Measurements from ENCODE around the gene NKPD1.
A peak's percentile ranks its signal among the peaks of the same experiment; 100 is the strongest.

NKPD1 gene

DNA sequence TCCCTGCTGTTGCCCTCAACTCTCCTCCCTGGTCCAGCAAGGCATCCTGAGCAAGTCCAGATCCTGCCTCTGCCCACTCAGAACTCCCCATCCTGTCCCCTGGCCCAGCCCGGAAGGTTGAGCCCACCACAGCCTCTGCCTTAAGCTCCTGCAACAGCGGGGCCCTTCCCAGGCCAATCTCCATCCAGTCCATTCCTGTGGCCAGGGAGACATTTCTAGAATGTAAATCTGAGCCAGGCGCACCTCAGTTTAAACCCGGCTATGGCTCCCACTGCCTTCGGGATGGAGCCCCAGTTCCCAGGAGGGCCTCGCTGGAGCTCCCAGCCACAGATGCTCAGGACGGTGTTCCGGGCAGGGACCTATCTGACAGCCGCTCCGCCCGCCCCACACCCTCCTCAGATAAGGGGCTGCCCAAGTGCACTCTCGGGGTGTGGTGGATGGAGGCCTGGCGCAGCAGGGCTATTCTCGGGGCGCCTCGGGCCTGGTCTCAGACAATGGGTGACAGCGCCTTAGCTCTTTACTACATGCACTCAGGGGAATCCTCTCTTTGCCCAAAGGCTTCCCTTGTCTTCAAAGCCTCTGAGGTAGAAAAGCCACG lies 11.9 kb upstream of the NKPD1 start:
- no peak for DNase-seq (ENCODE audit: low read depth in 2 of 2)

DNA sequence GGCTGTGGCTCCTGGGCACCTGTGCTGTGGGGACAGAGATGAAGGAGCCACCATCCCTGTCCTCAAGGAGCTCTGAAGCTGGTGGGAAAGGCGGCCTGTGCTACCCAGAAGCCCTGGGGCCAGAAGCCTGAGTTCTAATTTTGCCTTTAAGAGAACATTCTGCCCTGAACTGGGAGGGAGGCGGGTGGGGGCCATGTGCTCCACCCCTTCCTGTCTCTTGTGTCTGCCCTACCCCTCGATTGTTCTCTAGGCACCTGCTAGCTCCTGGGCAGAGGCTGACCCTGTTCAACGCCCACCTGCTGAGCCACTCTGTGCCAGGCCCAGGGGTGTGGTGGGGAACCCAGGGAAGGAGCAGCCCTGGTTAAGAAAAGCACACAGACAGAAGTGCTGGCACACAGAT lies 11.4 kb upstream of the NKPD1 start:
- no peak for DNase-seq (ENCODE audit: low read depth in 2 of 2)

GRCh38 chr19:45171211-45171623 lies 10.4 kb upstream of the NKPD1 start:
- no peak for DNase-seq (ENCODE audit: low read depth in 2 of 2)

GRCh38 chr19:45170146-45171106 lies 9.6 kb upstream of the NKPD1 start:
- DNase-seq (ENCODE audit: low read depth in 2 of 2): no peak

DNA sequence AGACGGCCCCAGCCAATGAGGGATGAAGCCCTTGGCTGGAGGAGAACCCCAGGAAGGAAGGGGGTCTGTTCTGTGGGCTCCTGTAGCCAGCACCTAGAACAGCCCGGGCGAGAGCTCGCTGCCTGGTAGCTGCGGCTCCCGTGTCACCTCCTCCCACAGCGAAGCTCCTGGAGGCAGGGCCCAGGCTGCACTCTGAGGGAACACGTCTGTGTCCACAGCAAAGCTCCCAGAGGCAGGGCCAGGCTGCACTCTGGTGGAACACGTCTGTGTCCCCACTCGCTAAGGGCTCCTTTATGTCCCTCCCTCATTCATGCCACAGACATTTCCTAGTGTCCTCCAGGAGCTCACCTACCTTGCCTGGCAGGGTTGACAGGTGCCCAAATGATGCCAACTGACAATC lies 8.8 kb upstream of the NKPD1 start:
- DNase-seq (ENCODE audit: low read depth in 2 of 2): no peak

DNA sequence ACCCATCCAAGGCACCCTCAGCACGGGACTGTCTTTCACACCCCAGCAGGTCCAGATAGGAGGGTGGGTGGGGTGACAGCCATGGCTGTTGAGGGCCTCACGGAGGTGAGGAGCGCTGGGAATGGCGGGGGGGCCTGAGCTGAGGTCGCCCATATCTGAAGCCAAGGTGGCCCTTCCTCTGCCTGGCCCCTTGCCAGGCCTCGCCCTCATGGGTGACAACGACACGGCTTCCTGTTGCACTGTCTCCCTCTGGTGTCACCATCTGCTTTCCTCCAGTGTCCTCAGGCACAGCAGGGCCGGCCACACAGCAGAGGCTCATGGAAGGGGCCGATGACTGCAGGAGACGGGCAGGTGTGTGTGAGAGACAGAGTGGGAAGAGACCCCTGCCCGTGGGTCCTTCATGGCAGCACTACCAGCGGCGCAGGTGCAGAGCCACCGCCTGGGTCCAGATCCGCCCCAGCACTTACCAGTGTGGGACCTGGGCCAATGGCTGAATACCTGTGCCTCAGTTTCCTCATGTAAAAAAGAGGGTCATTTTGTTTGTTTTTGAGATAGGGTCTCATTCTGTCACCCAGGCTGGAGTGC lies 8.1 kb upstream of the NKPD1 start:
- no peak for DNase-seq (ENCODE audit: low read depth in 2 of 2)

- DNase-seq (ENCODE audit: low read depth in 2 of 2): no peak
These were observed 6.0 kb upstream of the NKPD1 start for GRCh38 chr19:45166723-45167252.

DNA sequence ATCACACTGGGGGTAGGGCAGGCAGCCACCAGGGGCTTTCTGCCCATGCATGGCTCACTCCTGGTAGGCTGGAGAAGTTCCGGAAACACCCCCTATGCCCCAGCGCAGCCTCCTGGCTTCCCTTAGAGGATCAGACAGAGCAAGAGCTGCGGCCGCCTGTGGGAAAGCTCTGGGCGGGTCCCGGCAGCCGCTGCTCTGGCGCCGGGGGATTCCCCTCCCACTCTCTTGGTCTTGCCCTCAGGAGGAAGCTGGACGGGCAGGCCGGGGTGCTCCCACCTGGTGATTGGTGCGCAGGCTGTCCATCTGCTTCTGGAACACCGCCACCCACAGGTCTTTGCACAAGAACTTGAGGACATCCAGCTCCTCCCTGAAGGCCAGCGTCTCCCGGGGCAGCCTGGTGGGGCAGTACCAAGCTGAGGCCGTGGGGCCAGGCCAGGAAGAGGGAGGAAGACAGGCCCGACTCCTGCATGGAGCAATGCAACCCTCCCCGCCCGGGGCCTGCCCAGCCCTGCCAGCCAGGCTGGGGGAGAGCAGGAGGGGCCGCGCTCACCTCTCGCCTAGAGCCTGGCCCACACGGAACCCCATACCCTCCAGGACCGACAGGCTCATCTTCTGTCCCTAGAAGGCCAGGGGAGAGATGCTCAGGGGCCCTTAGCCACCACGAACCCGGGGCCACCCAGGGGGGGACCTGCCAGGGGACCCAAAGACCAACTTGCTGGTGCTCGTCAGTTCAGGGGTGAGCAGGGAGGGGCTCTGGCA lies 4.0 kb upstream of the NKPD1 start:
- peak; percentile 42 to 68 for DNase-seq (ENCODE audit: low read depth in 2 of 2)

DNA sequence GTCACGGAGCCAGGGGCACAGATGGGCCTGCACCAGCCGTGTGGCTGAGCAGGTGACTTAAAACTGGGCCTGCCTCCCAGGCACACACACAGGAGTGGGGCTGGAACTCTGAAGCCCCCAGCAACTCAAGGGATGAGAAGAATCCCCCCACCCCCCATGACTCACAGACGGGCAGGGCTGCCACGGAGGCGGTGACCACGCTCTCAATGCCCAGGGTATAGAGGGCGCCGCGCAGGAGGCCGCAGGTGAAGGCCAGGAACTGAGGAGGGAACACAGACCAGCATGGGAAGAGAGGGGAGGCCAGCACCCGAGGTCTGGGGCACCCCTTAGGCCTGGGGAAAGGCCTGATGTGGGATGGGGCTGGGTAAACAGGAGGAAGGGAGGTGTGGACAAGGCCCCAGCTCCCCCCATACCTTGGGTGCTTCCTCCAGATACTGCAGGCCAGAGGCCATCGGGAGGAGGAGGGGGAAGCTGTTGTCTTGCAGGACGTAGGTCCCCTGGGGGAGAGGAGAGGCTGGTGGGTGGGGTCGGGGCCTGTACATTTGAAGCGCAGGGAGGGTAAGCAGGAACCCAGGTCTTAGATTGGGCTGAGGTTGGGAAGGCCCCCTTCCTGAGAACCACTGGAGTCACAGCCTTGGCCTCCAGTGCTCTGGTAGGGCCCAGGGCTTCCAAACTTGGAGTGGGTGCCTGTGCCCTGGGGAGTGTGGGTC lies 3.1 kb upstream of the NKPD1 start:
- no peak for DNase-seq (ENCODE audit: low read depth in 2 of 2)

- DNase-seq (ENCODE audit: low read depth in 2 of 2): no peak
These were observed 2.4 kb upstream of the NKPD1 start for GRCh38 chr19:45163156-45163555.

DNA sequence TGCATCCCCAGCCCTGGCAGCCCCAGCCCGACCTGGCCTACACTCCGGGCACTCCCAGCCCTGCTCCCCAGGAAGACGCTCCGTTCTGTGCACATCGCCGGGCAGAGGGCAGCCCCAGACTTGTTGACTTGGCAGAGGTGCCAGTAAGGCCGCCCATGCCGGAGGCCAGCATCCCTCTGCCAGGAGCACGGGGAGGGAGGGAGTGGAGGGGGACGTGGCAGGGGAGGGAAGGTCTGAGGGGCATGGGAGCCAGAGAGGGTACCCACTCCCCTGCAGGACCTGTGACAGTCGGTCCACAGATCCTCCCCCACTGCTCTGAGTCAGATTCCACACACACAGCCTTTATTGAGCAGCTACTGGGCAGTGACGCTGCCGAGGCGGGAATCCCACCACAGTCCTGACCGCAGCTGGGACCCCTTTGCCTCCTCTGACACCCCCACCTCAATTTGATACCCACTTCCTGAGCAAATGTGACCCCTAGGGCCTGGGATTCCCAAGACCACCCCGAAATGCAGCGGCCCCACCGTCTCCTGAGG lies 1.9 kb upstream of the NKPD1 start:
- no peak for DNase-seq (ENCODE audit: low read depth in 2 of 2)

DNA sequence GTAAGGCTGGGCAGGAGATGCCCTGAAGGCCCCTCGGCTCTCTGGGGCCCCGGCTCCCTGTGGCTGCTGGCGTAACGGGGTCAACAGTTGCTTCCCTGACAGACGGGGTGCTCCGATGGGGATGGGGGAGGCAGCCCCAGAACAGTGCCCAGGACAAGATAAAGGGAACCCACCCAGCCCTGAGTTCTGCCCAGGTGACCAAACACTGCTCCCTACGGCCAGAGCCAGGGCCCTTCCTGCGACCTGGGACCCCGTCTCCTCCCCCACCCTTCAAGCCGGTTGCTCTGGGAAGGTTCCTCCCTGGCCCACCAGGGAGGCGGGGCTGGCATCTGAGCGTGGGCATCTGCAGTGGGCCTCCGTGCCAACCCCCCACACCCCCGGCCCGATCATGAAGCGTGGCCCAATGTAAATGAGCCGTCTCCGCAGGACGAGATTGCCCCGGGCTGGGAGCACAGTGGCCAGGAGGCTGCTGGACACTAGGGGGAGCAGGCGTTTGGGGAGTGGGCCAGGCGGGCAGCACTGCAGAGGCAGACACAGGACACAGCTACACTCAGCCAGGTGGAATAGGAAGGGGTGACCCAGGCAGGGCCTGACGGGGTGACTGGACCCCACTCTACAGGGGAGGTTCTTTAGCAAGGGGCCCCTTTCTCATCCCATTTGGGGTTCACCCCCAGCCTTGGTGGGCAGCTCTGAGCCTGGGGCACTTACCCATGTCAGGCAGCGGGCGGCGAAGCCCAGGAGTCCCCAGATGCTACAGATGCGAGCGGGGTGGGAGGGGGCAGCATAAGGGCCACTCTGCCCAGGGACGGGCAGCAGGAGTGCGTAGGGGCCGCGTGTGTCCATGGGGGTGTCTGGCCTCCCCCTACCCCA lies 1.2 kb upstream of the NKPD1 start:
- DNase-seq (ENCODE audit: low read depth in 2 of 2): no peak

- DNase-seq (ENCODE audit: low read depth in 2 of 2): no peak
These were observed 834 bp downstream of the NKPD1 start for GRCh38 chr19:45159971-45160324.

DNA sequence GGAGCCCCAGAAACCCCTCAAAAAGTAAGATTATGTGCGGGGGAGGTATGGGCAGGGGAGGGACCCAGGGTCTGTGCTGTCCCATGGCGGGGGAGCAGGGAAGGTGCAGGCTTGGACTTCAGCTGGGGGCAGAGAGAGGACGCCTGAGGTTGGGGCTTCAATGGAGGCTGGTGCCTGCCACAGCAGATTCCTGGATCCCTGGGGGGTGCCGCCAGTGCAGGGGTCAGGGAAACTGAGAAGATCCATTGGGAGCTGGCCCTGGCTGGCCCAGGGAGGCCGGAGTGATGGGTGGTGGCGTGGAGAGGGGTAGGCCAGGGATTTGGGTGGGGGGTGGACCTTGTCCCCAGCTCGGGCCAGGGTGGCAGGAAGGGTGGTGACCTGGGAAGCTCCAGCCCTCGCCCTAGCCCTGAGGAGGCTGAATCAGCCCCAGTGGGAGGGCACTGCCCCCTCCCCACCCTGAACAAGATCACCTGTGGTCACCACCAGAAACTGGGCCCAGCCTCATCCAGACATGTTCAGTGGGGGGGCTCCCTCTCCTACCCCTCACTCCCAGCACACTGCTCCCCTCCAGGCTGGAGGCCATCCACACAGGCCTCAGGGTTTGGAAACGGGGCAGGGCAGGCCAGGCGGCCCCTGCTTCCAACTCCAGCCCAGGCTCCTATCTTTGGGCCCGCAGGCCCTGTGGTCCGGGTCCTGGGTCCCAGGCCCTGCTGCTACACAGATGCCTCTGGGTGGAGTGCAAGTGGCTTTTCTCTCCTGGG lies 1.4 kb downstream of the NKPD1 start:
- DNase-seq (ENCODE audit: low read depth in 2 of 2): no peak

DNA sequence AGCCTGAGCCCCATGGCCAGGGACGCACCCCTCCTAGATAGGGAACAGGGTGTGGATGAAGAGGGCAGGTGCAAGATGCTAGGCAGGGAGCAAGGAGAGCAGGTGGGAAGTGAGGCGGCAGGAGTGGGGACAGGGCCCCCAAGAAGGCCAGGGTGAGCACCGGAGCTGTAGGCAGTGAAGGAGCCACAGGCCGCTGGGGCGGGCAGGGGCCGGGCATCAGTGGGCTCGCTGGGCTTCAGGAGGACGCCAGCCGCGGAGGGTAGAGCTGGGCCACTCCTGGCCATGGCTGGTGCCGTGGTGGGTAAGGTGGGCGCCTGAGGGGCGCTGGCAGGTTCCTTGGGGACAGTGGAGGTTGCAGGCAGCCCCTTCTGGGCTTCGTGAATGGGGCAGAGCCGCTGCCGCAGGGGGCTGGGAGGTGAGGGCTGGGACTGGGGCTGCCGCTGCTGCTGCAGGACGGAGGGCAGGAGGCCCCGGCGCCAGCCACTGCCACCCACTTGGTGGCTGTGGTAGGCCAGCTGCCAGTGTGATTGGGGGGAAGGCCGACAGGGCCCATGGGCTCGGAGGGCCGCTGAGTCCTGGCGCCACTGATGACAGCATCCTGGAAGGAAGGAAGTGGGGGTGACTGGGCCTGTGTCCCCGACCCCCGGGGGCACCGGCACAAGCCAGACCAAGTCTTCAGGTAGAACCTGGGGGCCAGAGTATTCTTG lies 2.1 kb downstream of the NKPD1 start:
- DNase-seq (ENCODE audit: low read depth in 2 of 2): no peak

GRCh38 chr19:45156751-45157150 lies 4.0 kb downstream of the NKPD1 start:
- DNase-seq (ENCODE audit: low read depth in 2 of 2): no peak

- no peak for DNase-seq (ENCODE audit: low read depth in 2 of 2)
These were observed 4.7 kb downstream of the NKPD1 start for GRCh38 chr19:45156011-45156630.

Measured in stimulated activated CD4-positive, alpha-beta T cell treated with anti-CD3 and anti-CD28 coated beads, Interleukin-4, amount 100 ng/mL, for 48 hours (primary cell).